Hepatocyte (in vitro differentiated cells): ENCODE data around the gene LRRC9.

Source experiments
- EZH2 ChIP-seq: fragments of 200-600 bp; sonication (generic); IDR thresholded peaks from 2 replicates; pipeline ENCODE4 v1.6.1; 2016; ENCODE audit warnings: antibody characterized with exemption, mild to moderate bottlenecking, borderline replicate concordance
- EZH2phosphoT487 ChIP-seq: fragments of 200-600 bp; sonication (generic); IDR thresholded peaks from one replicate; pipeline ENCODE4 v1.6.1; 2018; ENCODE audit warnings: antibody characterized with exemption, mild to moderate bottlenecking, low read depth, moderate library complexity; ENCODE audit not compliant: unreplicated experiment, severe bottlenecking
- TF ChIP-seq, protein P1 (sequence below): fragments of 200-600 bp; sonication (generic); IDR thresholded peaks from 2 replicates; pipeline ENCODE4 v1.5.1; 2016; ENCODE audit warnings: antibody characterized with exemption, mild to moderate bottlenecking; ENCODE audit not compliant: poor library complexity

DNA sequence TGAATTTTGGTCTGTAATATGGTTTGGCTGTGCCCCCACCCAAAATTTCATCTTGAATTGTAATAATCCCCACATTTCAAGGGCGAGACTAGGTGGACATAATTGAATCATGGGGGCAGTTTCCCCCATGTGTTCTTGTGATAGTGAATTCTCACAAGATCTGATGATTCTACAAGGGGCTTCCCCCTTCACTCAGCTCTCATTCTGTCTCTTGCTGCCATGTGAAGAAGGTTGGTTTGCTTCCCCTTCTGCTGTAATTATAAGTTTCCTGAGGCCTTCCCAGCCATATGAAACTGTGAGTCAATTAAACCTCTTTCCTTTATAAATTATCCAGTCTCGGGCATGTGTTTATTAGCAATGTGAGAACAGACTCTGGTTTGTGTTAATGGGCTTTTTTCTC, 5.9 kb downstream of the LRRC9 start:
- TF ChIP-seq, protein P1, sequence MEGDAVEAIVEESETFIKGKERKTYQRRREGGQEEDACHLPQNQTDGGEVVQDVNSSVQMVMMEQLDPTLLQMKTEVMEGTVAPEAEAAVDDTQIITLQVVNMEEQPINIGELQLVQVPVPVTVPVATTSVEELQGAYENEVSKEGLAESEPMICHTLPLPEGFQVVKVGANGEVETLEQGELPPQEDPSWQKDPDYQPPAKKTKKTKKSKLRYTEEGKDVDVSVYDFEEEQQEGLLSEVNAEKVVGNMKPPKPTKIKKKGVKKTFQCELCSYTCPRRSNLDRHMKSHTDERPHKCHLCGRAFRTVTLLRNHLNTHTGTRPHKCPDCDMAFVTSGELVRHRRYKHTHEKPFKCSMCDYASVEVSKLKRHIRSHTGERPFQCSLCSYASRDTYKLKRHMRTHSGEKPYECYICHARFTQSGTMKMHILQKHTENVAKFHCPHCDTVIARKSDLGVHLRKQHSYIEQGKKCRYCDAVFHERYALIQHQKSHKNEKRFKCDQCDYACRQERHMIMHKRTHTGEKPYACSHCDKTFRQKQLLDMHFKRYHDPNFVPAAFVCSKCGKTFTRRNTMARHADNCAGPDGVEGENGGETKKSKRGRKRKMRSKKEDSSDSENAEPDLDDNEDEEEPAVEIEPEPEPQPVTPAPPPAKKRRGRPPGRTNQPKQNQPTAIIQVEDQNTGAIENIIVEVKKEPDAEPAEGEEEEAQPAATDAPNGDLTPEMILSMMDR = no peak
- TF ChIP-seq EZH2phosphoT487 = no peak
- no peak for TF ChIP-seq EZH2
